Immature natural killer cell (primary cell): Measurements from ENCODE around the gene EPN2. TPM values are rescaled to one million over a fixed set of nuclear protein-coding genes. Genes with fewer than 3 reads are reported as not detected.

Experiments used
- DNase-seq, 3 donors: peaks; one replicate each; pipeline ENCODE4 v3.0.0; 2022; ENCODE audit warnings: mixed read lengths in 1 of 3
- H3K27ac Mint-ChIP-seq, 6 donors: one replicate each; pipeline ENCODE4 v1.8.0; 2020; ENCODE audit warnings: mixed read lengths in 6 of 6, mild to moderate bottlenecking in 5 of 6, inconsistent platforms in 4 of 6, moderate library complexity in 3 of 6
- H3K27me3 Mint-ChIP-seq, 3 donors: one replicate each; pipeline ENCODE4 v1.8.0; 2020 to 2021; ENCODE audit warnings: low read depth in 3 of 3, mild to moderate bottlenecking in 3 of 3, mixed read lengths in 3 of 3, moderate library complexity in 3 of 3, inconsistent platforms in 1 of 3
- H3K36me3 Mint-ChIP-seq, 3 donors: one replicate each; pipeline ENCODE4 v1.8.0; 2020; ENCODE audit warnings: mixed read lengths in 3 of 3, inconsistent platforms in 2 of 3, mild to moderate bottlenecking in 2 of 3
- H3K4me1 Mint-ChIP-seq, 2 donors: one replicate each; pipeline ENCODE4 v1.8.0; 2020; ENCODE audit warnings: inconsistent platforms in 2 of 2, mild to moderate bottlenecking in 2 of 2, mixed read lengths in 2 of 2, moderate library complexity in 1 of 2
- H3K4me3 Mint-ChIP-seq, 5 donors: one replicate each; pipeline ENCODE4 v1.8.0; 2020; ENCODE audit warnings: mild to moderate bottlenecking in 5 of 5, mixed read lengths in 5 of 5, inconsistent platforms in 3 of 5, moderate library complexity in 3 of 5
- H3K9me3 Mint-ChIP-seq, 6 donors: one replicate each; pipeline ENCODE4 v1.8.0; 2020; ENCODE audit warnings: mild to moderate bottlenecking in 6 of 6, mixed read lengths in 6 of 6, inconsistent platforms in 4 of 6, moderate library complexity in 3 of 6
- polyA plus RNA-seq, 3 donors: library from polyadenylated mRNA; unstranded; fragments of 300-500 nt; fragmentation: Illumina TruSeq; gene quantifications; one replicate each; pipeline ENCODE4 v1.2.3, GENCODE V29; 2021

EPN2 gene
- polyA plus RNA-seq, 3 donors from 2014 or later: 0.84 to 8.1 TPM; not detected in 1

DNA sequence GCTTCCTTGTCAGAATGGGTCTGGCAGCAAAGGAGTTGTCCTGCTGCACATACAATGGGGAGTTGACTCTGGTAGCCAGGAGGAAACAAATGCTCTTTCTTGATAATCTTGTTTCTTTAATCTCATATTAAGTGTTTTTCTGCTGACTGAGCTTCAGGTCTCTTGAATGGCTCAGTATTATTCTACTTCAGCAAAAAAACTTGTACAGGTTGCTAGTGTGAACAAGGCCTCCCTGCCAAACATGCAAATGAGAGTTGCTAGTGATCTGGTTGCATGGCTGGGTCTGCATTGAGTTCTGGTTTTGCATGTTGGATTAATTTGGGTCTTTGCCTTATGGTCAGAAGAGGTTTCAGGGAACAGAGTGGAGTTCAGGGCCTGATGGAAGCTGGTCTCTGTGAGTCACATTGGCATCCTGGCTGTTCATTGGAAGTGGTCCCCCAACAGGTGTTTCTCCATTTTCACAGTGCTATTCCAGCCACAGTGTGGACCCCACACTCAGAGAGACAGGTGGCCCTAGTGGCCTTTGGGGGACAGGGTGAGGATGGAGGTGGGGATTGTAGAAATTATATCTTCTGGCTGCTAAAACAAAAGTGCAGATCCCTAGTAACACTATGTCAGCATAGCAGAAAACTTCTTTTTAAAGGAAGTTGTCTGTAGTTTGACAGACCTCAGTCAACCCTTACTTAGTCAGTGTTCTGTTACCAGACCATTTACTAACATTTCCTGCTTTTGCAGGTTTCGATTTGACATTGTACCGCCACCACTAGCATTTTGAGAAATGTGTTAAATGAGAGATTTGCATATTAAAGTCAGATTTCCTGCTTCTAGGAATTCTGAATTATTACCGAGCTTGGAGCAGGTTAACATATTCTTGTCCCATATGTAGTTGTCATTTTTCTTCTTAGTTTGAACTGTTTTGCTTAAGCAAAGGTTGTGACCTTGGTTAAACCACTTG lies 47.1 kb downstream of the EPN2 start:
- peaks cover 0 to 4% (median 3%) of the 10 kb centered on the region in 3 donors for H3K27me3 Mint-ChIP-seq
- H3K4me3 Mint-ChIP-seq: peak overlapping the region in 4 of 5 donors; percentile 15 to 66 (median 22)
- H3K27ac Mint-ChIP-seq: peak overlapping the region; percentile 16 to 86 (median 68)
- H3K9me3 Mint-ChIP-seq: no peaks in the 10 kb centered on the region
- peak in 1 of 3 donors; percentile 9 for DNase-seq
- H3K4me1 Mint-ChIP-seq: peaks cover 18 to 19% of the 10 kb centered on the region in 2 donors
- H3K36me3 Mint-ChIP-seq: no peaks in the 10 kb centered on the region

DNA sequence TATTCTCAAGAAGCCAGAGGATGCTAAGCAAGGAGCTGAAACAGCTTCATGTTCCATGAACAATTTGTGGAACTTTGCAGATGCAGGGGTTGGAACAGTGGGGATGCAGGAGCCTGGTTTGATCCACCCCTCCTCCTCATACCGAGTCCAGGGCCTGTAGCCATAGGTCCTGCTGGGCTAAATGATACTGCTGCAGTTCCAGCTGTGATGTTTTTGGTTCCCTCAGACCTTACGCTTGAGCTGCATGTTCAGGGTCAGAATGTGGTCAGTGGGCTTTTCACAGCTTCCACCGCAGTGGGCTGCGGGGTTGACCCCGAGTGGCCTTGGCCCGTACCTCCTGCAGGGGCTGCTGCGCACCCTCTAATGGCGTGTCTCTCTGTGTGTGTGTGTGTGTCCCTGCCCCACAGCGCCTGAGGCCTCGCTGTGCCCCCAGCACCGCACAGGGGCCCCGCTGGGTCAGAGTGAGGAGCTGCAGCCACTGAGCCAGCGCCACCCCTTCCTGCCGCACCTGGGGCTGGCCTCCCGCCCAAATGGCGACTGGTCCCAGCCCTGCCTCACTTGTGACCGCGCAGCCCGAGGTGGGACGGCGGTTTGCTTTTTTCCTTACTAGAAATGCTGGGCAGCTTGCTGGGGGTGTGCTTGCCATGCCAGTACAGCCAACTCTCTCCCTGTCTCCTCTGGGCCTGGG lies 48.2 kb downstream of the EPN2 start:
- Mint-ChIP-seq H3K27ac (peak overlapping the region in 2 of 6 donors; percentile 73 to 86), H3K4me3 (peak overlapping the region in 2 of 5 donors; percentile 25 to 66)

DNA sequence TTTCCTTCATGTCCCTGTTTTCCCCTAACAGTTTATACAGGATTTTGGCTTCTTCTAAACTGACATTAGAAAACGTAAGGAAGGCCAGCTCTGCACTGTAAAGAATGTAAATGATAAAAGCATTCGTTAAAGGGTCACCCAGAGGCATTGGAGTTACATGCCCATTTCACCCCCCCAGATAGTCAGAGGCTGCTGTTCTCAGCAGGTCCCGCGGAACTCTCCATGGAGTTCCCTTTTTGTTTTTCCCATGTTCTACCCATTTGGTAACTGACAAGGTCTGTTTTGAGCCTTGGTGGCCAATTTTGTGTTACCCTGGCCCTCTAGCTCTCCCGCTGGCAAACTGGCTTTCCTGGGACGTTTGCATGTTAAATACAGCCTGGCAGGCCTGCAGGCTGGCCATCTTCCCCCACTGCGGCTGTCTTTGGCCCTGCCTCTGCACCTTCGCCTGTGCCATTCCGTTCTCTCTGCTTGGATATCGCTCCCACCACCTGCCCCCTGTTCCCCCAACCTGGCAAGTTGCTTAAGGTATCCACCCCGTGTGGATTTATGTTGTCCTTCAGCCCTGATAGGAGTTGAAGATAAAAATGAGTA lies 49.7 kb downstream of the EPN2 start:
- H3K9me3 Mint-ChIP-seq: no peaks in the 10 kb centered on the region
- H3K36me3 Mint-ChIP-seq: peaks cover 0 to 3% (median 0%) of the 10 kb centered on the region in 3 donors
- H3K27me3 Mint-ChIP-seq: peaks cover 0 to 9% (median 1%) of the 10 kb centered on the region in 3 donors
- no peak overlapping the region for H3K4me3 Mint-ChIP-seq
- H3K4me1 Mint-ChIP-seq: peaks cover 30 to 32% of the 10 kb centered on the region in 2 donors
- H3K27ac Mint-ChIP-seq: peak overlapping the region in 1 of 6 donors; percentile 41
- DNase-seq: no peak

More for the DNA sequence above, 48.2 kb downstream of the EPN2 start:
- H3K9me3 Mint-ChIP-seq: no peaks in the 10 kb centered on the region
- no peak for DNase-seq
- H3K36me3 Mint-ChIP-seq: no peaks in the 10 kb centered on the region
- H3K27me3 Mint-ChIP-seq: peaks cover 0 to 4% (median 3%) of the 10 kb centered on the region in 3 donors
- peaks cover 26 to 27% of the 10 kb centered on the region in 2 donors for H3K4me1 Mint-ChIP-seq

DNA sequence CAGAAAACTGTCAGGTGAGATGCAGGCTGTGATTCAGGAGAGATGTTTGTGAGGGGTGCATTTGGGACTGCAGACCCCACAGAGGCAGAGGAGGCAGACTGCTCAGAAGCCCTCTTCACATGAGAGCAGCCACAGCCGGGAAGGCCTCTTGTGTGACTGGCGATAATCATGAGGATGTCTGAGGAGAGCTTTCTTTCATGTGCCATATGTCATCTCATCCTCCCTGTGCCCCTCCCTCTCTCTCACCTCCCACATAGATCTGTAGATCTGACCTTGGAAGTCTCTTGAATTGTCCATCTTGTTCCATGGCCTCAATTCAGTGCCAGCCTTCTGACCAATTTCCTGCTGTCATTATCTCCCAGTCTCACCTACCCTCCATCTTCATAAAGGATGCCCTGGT lies 50.5 kb downstream of the EPN2 start:
- Mint-ChIP-seq H3K4me3 (no peak overlapping the region), H3K4me1 (peaks cover 30 to 32% of the 10 kb centered on the region in 2 donors), H3K27ac (peak overlapping the region in 2 of 6 donors; percentile 41 to 76), H3K36me3 (peaks cover 0 to 3% (median 0%) of the 10 kb centered on the region in 3 donors), H3K27me3 (peaks cover 0 to 9% (median 1%) of the 10 kb centered on the region in 3 donors), H3K9me3 (no peaks in the 10 kb centered on the region)
- DNase-seq: no peak

DNA sequence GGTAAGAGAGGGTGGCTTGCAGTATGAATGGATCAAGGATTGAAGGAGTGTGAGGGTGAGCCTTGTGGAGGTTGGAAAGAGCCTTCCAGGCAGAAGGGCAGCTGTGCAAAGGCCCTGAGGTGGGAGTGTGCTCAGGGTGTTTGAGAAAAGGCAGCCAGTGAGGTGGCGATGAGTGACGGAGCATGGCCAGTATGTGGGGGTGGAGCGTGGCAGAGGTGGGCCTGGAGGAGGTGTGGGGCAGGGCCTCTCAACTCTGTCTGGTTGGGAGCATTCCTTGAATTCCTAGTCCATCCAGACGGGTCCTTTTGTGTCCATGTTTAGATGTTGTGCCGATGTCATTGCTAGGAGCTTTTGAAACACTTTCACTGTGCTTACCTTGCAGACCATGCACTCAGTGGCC lies 51.3 kb downstream of the EPN2 start:
- H3K9me3 Mint-ChIP-seq: no peaks in the 10 kb centered on the region
- H3K27me3 Mint-ChIP-seq: peaks cover 0 to 9% (median 1%) of the 10 kb centered on the region in 3 donors
- no peak for DNase-seq
- H3K36me3 Mint-ChIP-seq: peaks cover 0 to 3% (median 0%) of the 10 kb centered on the region in 3 donors
- peaks cover 30 to 32% of the 10 kb centered on the region in 2 donors for H3K4me1 Mint-ChIP-seq
- peak overlapping the region in 1 of 6 donors; percentile 14 for H3K27ac Mint-ChIP-seq
- peak overlapping the region in 1 of 5 donors; percentile 30 for H3K4me3 Mint-ChIP-seq

DNA sequence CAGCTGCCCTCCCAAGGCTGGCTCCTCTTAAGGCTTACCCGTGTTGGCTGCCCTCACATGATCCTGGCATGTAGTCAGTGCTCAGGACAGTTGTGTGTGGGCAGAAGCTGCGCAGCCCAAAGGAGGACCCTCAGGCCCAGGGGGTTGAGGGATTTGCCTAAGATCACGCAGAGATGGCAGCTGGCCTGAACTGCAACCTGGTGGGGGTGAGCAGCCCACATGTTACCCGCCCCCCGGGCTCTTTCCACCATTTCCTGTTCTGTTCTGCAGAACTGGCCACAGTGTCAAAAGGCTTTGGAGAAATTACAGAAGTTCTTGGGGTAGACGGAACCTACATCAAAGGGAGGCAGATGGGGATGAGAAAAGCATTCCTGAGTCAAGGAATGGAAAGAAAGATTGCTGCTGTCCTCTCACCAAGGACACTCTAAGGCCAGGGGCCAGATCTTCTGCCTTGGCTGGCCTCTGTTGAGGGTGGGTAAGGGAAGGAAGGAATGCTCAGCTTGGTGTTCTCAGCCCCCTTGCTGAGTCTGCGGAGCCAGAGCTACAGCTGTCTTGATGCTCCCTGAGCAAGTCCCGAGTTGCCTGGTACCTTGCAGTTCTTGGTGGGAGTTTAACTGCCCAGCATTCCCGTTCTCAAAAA lies 53.0 kb downstream of the EPN2 start:
- peak overlapping the region in 1 of 5 donors; percentile 47 for H3K4me3 Mint-ChIP-seq
- H3K9me3 Mint-ChIP-seq: no peaks in the 10 kb centered on the region
- H3K27ac Mint-ChIP-seq: no peak overlapping the region
- H3K27me3 Mint-ChIP-seq: peaks cover 0 to 9% (median 1%) of the 10 kb centered on the region in 3 donors
- peak in 2 of 3 donors; percentile 6 to 13 for DNase-seq
- peaks cover 0 to 3% (median 0%) of the 10 kb centered on the region in 3 donors for H3K36me3 Mint-ChIP-seq
- peaks cover 15 to 16% of the 10 kb centered on the region in 2 donors for H3K4me1 Mint-ChIP-seq

DNA sequence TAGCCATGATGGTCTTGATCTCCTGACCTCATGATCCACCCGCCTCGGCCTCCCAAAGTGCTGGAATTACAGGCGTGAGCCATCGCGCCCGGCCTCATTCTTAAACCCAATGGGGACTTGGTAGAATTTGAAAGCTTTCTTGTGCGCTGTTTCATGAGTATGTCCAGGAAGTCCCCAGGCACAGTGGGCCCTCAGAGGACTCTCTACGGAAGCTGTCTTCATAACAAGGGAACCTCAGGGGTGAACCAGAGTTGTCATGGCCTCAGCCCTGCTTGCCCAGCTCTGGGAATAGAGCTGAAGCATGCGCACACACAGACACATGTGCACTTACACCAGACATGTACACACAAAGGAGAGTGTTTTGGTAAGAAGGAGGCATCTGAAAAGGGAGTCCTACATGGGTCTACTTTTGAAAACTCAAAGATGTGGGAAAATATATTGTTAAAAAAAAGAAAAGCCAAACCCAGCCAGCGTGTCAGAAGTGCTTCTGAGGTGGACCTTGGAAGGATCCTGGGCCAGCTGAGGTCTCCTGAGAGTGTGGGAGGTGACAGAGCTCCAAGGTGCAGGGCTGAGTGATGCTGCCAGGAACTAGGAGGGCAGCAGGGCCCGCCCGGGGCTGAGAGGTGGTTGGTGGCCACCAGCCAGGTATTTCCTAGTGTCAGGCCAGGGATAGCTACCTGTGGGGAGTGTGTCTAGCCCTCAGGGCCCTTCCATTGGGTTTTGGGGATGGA lies 54.6 kb downstream of the EPN2 start:
- H3K4me1 Mint-ChIP-seq: peaks cover 15 to 16% of the 10 kb centered on the region in 2 donors
- H3K4me3 Mint-ChIP-seq: no peak overlapping the region
- DNase-seq: no peak
- peaks cover 0 to 9% (median 1%) of the 10 kb centered on the region in 3 donors for H3K27me3 Mint-ChIP-seq
- no peak overlapping the region for H3K27ac Mint-ChIP-seq
- no peaks in the 10 kb centered on the region for H3K9me3 Mint-ChIP-seq
- peaks cover 0 to 3% (median 0%) of the 10 kb centered on the region in 3 donors for H3K36me3 Mint-ChIP-seq

DNA sequence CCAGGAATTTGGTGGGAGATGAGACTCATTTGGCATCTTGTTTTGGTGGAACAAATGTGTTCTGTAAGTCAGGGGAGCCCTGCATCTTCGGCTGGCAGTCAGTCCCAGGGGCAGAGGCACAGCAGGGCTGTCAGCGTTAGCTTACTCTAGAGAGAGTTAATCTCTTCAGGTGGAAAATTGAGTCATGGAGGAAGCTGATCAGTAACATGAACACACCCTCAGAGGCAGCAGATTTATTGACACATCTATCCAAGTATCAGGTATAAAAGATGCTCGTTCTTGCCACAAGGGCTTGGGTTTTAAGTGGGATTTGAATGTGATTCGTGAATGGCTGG lies 55.2 kb downstream of the EPN2 start:
- Mint-ChIP-seq H3K4me1 (peaks cover 15 to 16% of the 10 kb centered on the region in 2 donors), H3K36me3 (peaks cover 0 to 3% (median 0%) of the 10 kb centered on the region in 3 donors), H3K9me3 (no peaks in the 10 kb centered on the region), H3K27ac (no peak overlapping the region), H3K4me3 (no peak overlapping the region), H3K27me3 (peaks cover 0 to 9% (median 1%) of the 10 kb centered on the region in 3 donors)
- no peak for DNase-seq

DNA sequence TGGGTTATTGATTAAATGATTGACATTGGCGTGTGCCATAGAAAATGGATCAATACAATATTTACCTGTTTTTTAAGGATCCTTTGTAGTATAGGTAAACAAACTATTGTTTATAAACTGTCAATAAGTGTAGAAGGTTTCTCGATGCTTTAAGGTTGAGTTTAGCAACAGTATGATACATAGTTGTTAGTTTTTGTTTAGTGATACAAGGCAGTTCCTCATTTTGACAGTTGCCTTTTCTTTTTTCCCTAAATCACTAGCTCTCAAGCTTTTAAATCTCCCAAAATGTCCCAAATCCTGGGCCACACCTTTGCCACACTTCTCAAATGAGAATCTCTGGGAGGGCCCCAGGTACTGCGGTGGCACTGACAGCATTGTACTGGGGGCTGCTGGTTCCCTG lies 57.3 kb downstream of the EPN2 start:
- Mint-ChIP-seq H3K36me3 (peaks cover 0 to 3% (median 0%) of the 10 kb centered on the region in 3 donors), H3K4me1 (peaks cover 9 to 13% of the 10 kb centered on the region in 2 donors)

DNA sequence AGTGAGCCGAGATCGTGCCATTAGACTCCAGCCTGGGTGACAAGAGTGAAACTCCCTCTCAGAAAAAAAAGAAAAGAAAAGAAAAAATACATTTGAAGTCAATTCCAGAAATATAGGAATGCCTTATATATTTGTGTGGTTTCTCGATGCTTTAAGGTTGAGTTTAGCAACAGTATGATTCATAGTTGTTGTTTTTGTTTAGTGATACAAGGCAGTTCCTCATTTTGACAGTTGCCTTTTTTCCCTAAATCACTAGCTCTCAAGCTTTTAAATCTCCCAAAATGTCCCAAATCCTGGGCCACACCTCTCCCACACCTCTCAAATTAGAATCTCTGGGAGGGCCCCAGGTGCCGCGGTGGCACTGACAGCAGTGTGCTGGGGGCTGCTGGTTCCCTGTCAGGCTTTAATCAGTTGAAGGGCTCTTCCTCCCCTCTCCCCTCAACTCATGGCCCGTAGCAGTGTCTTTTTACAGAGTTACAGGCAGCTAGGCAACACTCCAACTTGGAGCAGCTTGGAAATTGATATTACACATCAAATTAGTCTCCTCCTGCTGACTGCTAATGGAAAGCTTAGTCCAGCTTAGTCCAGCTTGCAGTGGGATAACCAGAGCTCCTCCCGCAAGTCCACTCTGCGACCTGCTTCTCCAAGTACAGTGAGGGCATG lies 58.4 kb downstream of the EPN2 start:
- Mint-ChIP-seq H3K36me3 (peaks cover 0 to 3% (median 0%) of the 10 kb centered on the region in 3 donors), H3K4me1 (peaks cover 2 to 4% of the 10 kb centered on the region in 2 donors), H3K27ac (no peak overlapping the region), H3K27me3 (peaks cover 0 to 5% (median 0%) of the 10 kb centered on the region in 3 donors), H3K4me3 (no peak overlapping the region), H3K9me3 (no peaks in the 10 kb centered on the region)
- DNase-seq: no peak

More for the DNA sequence above, 57.3 kb downstream of the EPN2 start:
- DNase-seq: no peak
- Mint-ChIP-seq H3K27me3 (peaks cover 0 to 5% (median 0%) of the 10 kb centered on the region in 3 donors), H3K9me3 (no peaks in the 10 kb centered on the region), H3K4me3 (no peak overlapping the region), H3K27ac (no peak overlapping the region)

DNA sequence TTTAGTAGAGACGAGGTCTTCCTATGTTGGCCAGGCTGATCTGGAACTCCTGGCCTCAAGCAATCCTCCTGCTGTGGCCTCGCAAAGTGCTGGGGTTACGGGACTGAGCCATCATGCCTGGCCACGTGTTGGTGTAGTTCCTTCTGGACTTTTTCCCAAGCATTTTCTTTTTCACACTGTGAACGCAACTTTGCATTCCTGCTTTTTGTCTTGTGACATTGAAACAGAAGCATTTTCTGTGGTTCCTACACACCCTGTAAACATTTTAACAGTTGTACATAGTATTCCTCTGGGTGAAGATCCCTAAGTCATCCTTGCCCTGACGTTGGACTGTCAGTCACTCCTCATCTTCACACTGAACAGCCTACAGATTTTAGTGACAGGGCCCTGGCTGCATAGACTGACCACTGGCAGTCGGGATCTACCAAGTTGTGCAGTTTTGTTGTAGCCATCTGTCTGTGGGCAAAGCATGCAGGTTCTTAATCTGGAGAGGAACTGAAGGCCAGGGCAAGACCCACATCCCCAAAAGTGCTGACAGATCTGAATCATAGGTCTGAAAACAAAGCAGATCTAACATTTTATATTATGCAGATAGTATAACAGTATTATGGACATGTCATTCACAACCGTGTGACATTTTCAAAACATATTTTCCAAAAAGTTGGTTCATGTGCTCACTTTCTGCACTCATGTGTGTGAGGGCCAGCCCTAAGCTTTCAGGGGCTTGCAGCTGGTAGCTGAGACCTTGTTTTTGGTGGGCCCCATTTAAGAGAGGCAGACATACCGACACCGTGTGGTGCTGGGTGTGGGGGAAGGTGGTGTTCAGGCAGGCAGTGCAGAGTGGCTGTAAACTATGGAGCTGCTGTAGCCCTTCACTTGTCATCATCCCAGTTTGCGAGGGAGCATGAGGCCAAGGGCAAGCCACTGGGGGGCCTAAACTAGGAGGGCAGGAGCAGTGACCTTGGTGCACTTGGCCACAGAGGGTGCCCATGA lies 59.9 kb downstream of the EPN2 start:
- Mint-ChIP-seq H3K4me1 (no peaks in the 10 kb centered on the region), H3K9me3 (no peaks in the 10 kb centered on the region), H3K4me3 (no peak overlapping the region), H3K36me3 (no peaks in the 10 kb centered on the region), H3K27me3 (peaks cover 0 to 1% (median 0%) of the 10 kb centered on the region in 3 donors), H3K27ac (peak overlapping the region in 1 of 6 donors; percentile 14)
- no peak for DNase-seq
